GM12875 (cell line): Measurements from ENCODE around the gene PIK3C3.

Source experiments
- H3K4me3 ChIP-seq: one replicate; pipeline ENCODE4 v1.5.1; 2011; ENCODE audit warnings: low read depth, low read length, control low read depth
- CTCF ChIP-seq: IDR thresholded peaks from 2 replicates; pipeline ENCODE4 v1.5.1; 2011; ENCODE audit warnings: low read depth, mild to moderate bottlenecking, control low read depth, inconsistent platforms, low read length, moderate library complexity, borderline replicate concordance; ENCODE audit not compliant: insufficient read depth

PIK3C3 gene

GRCh38 chr18:41922841-41923240 is 32.2 kb upstream of the PIK3C3 start:
- no peak for TF ChIP-seq CTCF

GRCh38 chr18:41923446-41923845 is 31.6 kb upstream of the PIK3C3 start:
- H3K4me3 ChIP-seq = no peak overlapping the region
- no peak for TF ChIP-seq CTCF

More at GRCh38 chr18:41922841-41923240, 32.2 kb upstream of the PIK3C3 start:
- H3K4me3 ChIP-seq = no peak overlapping the region

- no peak overlapping the region for H3K4me3 ChIP-seq
- no peak for TF ChIP-seq CTCF
Measured at GRCh38 chr18:41928581-41928980, 26.5 kb upstream of the PIK3C3 start.

- H3K4me3 ChIP-seq = no peak overlapping the region
- TF ChIP-seq CTCF = no peak
Measured at GRCh38 chr18:41932899-41933298, 22.1 kb upstream of the PIK3C3 start.

GRCh38 chr18:41933778-41934177 is 21.3 kb upstream of the PIK3C3 start:
- no peak for TF ChIP-seq CTCF
- no peak overlapping the region for H3K4me3 ChIP-seq

GRCh38 chr18:41936471-41937134 is 18.4 kb upstream of the PIK3C3 start:
- no peak overlapping the region for H3K4me3 ChIP-seq
- no peak for TF ChIP-seq CTCF

GRCh38 chr18:41938445-41938844 is 16.6 kb upstream of the PIK3C3 start:
- TF ChIP-seq CTCF = no peak
- H3K4me3 ChIP-seq = no peak overlapping the region
